Esophagus muscularis mucosa (tissue), 3 donors: ENCODE data around the gene PHACTR4.

Experiments used
- CTCF ChIP-seq, 3 experiments: fragments of 200-600 bp in 2 of 3; fragments of 450-650 bp in 1 of 3; sonication (generic) in 2 of 3; IDR thresholded peaks; one replicate each; pipeline ENCODE4 v1.5.1; 2017 to 2019; ENCODE audit warnings: antibody characterized with exemption in 3 of 3, mild to moderate bottlenecking in 2 of 3, moderate library complexity in 1 of 3
- POLR2A ChIP-seq: fragments of 450-650 bp; IDR thresholded peaks from one replicate; pipeline ENCODE4 v1.6.1; 2017; ENCODE audit warnings: antibody characterized with exemption, moderate library complexity, mild to moderate bottlenecking, low read depth

GRCh38 chr1:28535180-28535579 is 165.6 kb downstream of the PHACTR4 start:
- TF ChIP-seq POLR2A (no peak), CTCF (IDR thresholded peaks at IDR 0.05) (no peak)
